ENCODE data around the gene CCDC183.
"Not testable (repeated sequence)": the region's sequence is repeated elsewhere in the genome, so short reads cannot be mapped to it uniquely, and the experiment has no call there.

CCDC183 gene

DNA sequence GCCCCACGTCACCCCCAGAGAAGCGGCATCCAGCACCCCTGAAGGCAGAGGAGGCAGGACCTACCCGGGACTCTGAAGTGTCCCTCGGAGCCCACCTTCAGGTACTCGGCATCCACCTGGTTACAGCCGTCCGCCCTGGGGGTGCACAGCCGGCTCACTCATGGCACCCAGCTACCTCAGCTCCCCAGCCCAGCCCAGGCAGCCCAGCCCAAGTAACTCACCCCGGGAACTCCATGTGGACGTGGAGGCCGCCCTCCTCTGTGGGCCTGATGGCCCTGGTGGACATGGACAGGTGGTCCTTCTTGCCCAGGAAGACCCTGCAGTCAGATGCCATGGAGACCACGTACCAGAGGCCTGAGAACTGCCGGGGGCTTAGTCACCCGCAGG, 32.5 kb upstream of the CCDC183 start:
- H3K4me1 Mint-ChIP-seq, result peaks cover 7% of the 10 kb centered on the region
- no peak overlapping the region for H3K27ac Mint-ChIP-seq (ENCODE audit: low read depth)
- H3K36me3 Mint-ChIP-seq (ENCODE audit: insufficient read depth), result no peaks in the 10 kb centered on the region
- no peak overlapping the region for H3K4me3 Mint-ChIP-seq
- no peaks in the 10 kb centered on the region for H3K9me3 Mint-ChIP-seq
- ATAC-seq (replicated peaks; ENCODE audit: extremely low read depth, poor library complexity, severe bottlenecking) (no peak), DNase-seq (ENCODE audit: low spot score in 2 of 2) (no peak)
- H3K27me3 Mint-ChIP-seq, result peaks cover 8% of the 10 kb centered on the region

DNA sequence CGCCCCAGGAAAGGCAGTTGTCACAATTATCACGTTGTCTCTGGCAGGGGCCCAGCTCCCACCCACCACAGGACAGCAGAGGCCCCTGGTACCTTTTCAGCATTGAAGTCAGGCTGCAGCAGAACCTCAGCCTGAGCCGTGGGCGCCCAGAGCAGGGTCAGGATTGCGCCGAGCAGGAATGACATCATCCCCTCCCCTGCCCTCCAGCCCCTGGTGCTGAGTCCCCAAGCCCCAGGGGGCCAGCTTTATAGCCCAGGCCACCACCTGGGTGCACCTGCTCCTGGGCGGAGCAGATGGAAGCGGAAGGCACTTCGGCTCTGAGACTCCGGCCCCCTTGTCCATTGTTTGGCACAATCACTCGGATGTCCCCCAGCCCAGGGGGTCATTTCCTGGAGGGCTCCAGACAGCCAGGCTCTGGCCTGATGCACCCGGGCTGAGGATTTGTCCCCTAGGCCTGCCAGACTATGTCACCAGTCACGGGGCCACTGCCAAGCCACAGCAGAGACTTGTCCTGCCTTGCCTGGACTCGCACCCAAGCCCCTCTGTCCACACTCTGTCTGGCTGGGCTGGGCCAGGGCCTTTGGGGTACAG, 31.7 kb upstream of the CCDC183 start, which contains the start of gene LCN15:
TSS of gene LCN15 (minus strand) at position 218 of the 591 bp plus-strand sequence. CDS start at position 188, 30 bp downstream.
- Mint-ChIP-seq H3K27ac (ENCODE audit: low read depth) (no peak within 1 kb of the TSS), H3K36me3 (ENCODE audit: insufficient read depth) (no peaks in the 10 kb centered on the region), H3K4me3 (no peak within 1 kb of the TSS), H3K4me1 (peaks cover 7% of the 10 kb centered on the region), H3K9me3 (no peaks in the 10 kb centered on the region), H3K27me3 (peaks cover 8% of the 10 kb centered on the region)
- no peak for DNase-seq (ENCODE audit: low spot score in 2 of 2)
- ATAC-seq (replicated peaks; ENCODE audit: extremely low read depth, poor library complexity, severe bottlenecking), result no peak

DNA sequence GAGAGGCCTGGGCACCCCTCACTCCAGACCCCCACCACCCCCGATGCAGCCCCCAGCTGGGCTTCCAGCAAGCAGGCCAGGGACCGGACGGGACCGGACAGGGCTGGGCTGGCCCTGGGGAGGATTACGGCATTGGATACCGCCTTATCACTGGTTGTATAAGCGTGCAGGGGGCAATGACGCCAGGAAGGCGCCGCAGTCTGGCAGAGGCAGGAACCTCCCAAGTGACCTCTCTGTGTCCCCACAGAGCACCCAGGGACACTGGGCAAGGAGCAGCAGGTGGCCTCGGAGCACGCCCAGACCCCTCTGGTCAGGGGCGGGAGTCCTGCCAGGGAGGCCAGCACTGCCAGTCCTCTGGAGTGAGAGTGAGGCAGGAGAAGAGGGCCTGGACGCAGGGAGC, 31.1 kb upstream of the CCDC183 start:
- Mint-ChIP-seq H3K4me1 (peaks cover 7% of the 10 kb centered on the region), H3K4me3 (no peak overlapping the region), H3K36me3 (ENCODE audit: insufficient read depth) (peaks cover 1% of the 10 kb centered on the region), H3K27me3 (peaks cover 8% of the 10 kb centered on the region), H3K27ac (ENCODE audit: low read depth) (no peak overlapping the region), H3K9me3 (no peaks in the 10 kb centered on the region)
- no peak for ATAC-seq (replicated peaks; ENCODE audit: extremely low read depth, poor library complexity, severe bottlenecking)
- no peak for DNase-seq (ENCODE audit: low spot score in 2 of 2)

GRCh38 chr9:136765745-136766409, 30.3 kb upstream of the CCDC183 start:
- H3K4me3 Mint-ChIP-seq; H3K27ac Mint-ChIP-seq (ENCODE audit: low read depth); ATAC-seq (replicated peaks; ENCODE audit: extremely low read depth, poor library complexity, severe bottlenecking): not testable (repeated sequence)

DNA sequence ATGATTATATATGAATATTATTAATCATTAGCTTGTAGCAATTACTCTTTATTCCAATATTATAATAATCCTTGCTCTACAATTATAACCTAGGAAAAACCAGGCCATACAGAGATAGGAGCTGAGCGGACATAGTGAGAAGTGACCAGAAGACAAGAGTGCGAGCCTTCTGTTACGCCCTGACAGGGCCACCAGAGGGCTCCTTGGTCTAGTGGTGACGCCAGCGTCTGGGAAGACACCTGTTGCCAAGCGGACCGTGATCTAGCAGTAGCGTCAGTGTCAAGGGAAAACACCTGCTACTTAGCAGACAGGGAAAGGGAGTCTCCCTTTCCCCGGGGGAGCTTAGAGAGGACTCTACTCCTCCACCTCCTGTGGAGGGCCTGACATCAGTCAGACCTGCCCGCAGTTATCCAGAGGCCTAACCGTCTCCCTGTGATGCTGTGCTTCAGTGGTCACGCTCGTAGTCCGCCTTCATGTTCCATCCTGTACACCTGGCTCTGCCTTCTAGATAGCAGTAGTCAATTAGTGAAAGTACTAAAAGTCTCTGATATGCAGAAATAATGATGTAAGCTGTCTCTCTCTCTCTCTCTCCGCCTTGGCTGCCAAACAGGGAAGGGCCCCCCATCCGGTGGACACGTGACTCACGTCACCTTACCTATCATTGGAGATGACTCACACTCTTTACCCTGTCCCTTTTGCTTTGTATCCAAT, 29.6 kb upstream of the CCDC183 start:
- H3K27ac Mint-ChIP-seq (ENCODE audit: low read depth), result peak overlapping the region; percentile 3
- H3K4me3 Mint-ChIP-seq; ATAC-seq (replicated peaks; ENCODE audit: extremely low read depth, poor library complexity, severe bottlenecking); H3K4me1 Mint-ChIP-seq; DNase-seq (ENCODE audit: low spot score in 2 of 2); H3K36me3 Mint-ChIP-seq (ENCODE audit: insufficient read depth); H3K27me3 Mint-ChIP-seq; H3K9me3 Mint-ChIP-seq: not testable (repeated sequence)

More at GRCh38 chr9:136765745-136766409, 30.3 kb upstream of the CCDC183 start:
- H3K4me1 Mint-ChIP-seq; H3K9me3 Mint-ChIP-seq; H3K36me3 Mint-ChIP-seq (ENCODE audit: insufficient read depth); DNase-seq (ENCODE audit: low spot score in 2 of 2); H3K27me3 Mint-ChIP-seq: not testable (repeated sequence)

DNA sequence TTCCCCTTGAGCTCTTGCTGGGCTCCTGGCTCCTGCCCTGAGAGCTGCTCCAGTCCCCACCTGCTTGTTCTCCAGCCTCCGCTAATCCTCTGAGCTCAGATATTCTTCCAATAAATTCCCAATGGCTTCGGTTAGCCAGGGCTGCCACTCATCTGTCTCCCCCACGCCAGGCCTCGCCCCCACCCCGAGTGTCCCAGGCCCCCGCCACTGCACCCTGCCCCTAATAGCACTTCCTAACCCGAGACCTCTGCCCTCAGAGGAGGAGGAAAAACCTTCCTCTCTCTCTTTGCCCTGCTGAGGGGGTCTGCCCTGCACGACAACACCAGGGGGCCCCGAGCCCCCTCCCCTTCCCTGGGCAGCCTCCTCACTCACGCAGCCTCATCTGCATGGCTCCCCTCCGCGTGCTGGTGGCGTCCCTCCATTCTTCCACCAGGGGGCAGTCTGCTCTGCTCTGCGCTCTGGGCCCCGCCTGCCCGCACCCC, 26.4 kb upstream of the CCDC183 start:
- no peaks in the 10 kb centered on the region for H3K9me3 Mint-ChIP-seq
- no peak overlapping the region for H3K27ac Mint-ChIP-seq (ENCODE audit: low read depth)
- H3K36me3 Mint-ChIP-seq (ENCODE audit: insufficient read depth), result peaks cover 1% of the 10 kb centered on the region
- no peak for DNase-seq (ENCODE audit: low spot score in 2 of 2)
- peak; percentile 58 for ATAC-seq (replicated peaks; ENCODE audit: extremely low read depth, poor library complexity, severe bottlenecking)
- no peak overlapping the region for H3K4me3 Mint-ChIP-seq
- H3K4me1 Mint-ChIP-seq, result peaks cover 14% of the 10 kb centered on the region
- H3K27me3 Mint-ChIP-seq, result peaks cover 20% of the 10 kb centered on the region

- Mint-ChIP-seq H3K27ac (ENCODE audit: low read depth) (no peak overlapping the region), H3K27me3 (peaks cover 36% of the 10 kb centered on the region), H3K4me3 (no peak overlapping the region), H3K9me3 (no peaks in the 10 kb centered on the region), H3K36me3 (ENCODE audit: insufficient read depth) (peaks cover 1% of the 10 kb centered on the region), H3K4me1 (peaks cover 9% of the 10 kb centered on the region)
- no peak for DNase-seq (ENCODE audit: low spot score in 2 of 2)
- no peak for ATAC-seq (replicated peaks; ENCODE audit: extremely low read depth, poor library complexity, severe bottlenecking)
Observed at GRCh38 chr9:136771907-136772415, 24.2 kb upstream of the CCDC183 start.

DNA sequence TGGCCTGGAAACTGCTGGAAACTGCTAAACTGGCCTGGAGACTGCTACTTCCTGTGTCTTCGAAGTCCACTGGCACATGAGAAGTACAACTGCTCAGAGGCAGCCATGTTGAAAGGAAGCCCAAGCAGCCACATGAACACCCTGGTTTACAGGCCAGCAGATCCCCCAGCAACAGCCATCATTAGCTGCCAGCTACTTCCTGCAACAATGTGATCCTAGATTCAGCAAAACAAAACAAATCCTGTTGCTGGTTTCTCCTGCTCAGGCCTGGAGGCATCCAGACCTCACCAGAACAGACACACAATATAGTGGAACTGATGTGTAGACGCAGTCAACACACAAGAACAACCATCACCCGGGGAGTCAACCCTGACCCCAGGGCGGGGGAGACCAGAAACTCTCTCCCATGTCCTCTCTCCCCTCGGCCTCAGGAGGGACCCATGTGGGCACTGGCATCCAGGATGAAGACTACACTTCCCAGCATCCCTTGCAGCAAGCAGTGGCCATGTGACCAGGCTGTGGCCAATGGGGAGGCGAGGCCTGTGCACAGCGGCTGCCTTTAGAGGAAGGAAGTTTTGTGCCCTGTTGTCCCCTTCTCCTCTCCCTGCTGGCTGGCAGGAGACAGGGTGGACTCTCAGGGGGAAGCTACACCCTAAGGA, 22.6 kb upstream of the CCDC183 start:
- peaks cover 43% of the 10 kb centered on the region for H3K27me3 Mint-ChIP-seq
- ATAC-seq (replicated peaks; ENCODE audit: extremely low read depth, poor library complexity, severe bottlenecking) (no peak), DNase-seq (ENCODE audit: low spot score in 2 of 2) (no peak)
- H3K4me1 Mint-ChIP-seq, result peaks cover 6% of the 10 kb centered on the region
- H3K36me3 Mint-ChIP-seq (ENCODE audit: insufficient read depth), result peaks cover 1% of the 10 kb centered on the region
- H3K4me3 Mint-ChIP-seq, result no peak overlapping the region
- H3K9me3 Mint-ChIP-seq, result no peaks in the 10 kb centered on the region
- no peak overlapping the region for H3K27ac Mint-ChIP-seq (ENCODE audit: low read depth)

DNA sequence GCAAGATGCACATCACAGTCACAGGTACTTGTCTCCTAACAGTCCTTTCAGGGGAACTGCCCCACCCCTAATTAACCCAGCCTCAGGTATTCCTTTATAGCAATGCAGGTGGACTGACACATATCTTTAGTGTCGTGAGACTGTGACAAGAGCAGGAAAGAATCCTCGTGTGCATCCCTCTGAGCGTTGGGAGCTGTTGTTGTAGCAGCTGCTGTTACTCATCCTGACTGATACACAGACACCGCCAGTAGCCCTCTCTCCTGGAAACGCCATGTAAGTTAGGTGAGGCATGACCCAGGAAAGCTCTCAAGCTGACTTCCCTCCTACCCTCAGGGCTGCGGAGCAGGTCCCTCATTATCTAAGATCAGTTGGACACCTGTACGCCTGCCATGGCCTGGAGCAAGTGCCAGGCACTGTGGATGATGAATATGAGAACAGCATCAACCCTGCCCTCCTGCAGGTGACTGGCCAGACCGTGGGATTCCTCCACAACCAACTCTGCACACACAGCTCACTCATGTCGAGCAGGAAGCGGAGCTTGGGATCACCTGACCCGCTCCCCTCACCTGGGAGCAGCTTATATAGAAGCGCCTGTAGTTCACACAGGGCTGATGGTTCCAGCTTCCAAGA, 21.6 kb upstream of the CCDC183 start:
- Mint-ChIP-seq H3K9me3 (no peaks in the 10 kb centered on the region), H3K27me3 (peaks cover 54% of the 10 kb centered on the region), H3K36me3 (ENCODE audit: insufficient read depth) (peaks cover 1% of the 10 kb centered on the region), H3K27ac (ENCODE audit: low read depth) (no peak overlapping the region), H3K4me3 (no peak overlapping the region), H3K4me1 (peaks cover 6% of the 10 kb centered on the region)
- ATAC-seq (replicated peaks; ENCODE audit: extremely low read depth, poor library complexity, severe bottlenecking), result no peak
- DNase-seq (ENCODE audit: low spot score in 2 of 2), result no peak

- H3K4me3 Mint-ChIP-seq, result no peak overlapping the region
- DNase-seq (ENCODE audit: low spot score in 2 of 2) (no peak), ATAC-seq (replicated peaks; ENCODE audit: extremely low read depth, poor library complexity, severe bottlenecking) (no peak)
- peaks cover 59% of the 10 kb centered on the region for H3K27me3 Mint-ChIP-seq
- H3K36me3 Mint-ChIP-seq (ENCODE audit: insufficient read depth), result no peaks in the 10 kb centered on the region
- no peaks in the 10 kb centered on the region for H3K9me3 Mint-ChIP-seq
- no peak overlapping the region for H3K27ac Mint-ChIP-seq (ENCODE audit: low read depth)
- H3K4me1 Mint-ChIP-seq, result peaks cover 6% of the 10 kb centered on the region
Observed at GRCh38 chr9:136775191-136775590, 20.9 kb upstream of the CCDC183 start.

DNA sequence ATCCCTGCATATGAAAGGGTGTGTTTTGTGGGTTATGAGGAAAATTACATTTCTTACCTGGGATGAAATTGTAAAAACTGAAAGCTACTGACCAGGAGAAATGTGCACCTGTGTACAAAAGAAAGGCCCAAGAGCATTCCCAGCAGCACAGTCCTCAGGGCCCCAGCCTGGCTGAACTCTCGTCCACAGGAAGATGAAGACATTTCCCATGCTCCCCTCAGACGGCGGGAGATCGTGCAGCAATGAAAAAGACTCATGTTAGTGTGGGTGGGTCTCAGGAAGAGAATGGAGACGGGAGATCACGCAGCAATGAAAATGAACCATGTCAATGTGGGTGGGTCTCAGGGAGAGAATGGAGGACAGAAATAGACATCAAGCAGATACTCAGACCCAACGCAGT, 19.2 kb upstream of the CCDC183 start:
- peaks cover 59% of the 10 kb centered on the region for H3K27me3 Mint-ChIP-seq
- DNase-seq (ENCODE audit: low spot score in 2 of 2) (no peak), ATAC-seq (replicated peaks; ENCODE audit: extremely low read depth, poor library complexity, severe bottlenecking) (no peak)
- H3K9me3 Mint-ChIP-seq, result no peaks in the 10 kb centered on the region
- no peak overlapping the region for H3K4me3 Mint-ChIP-seq
- no peak overlapping the region for H3K27ac Mint-ChIP-seq (ENCODE audit: low read depth)
- no peaks in the 10 kb centered on the region for H3K36me3 Mint-ChIP-seq (ENCODE audit: insufficient read depth)
- H3K4me1 Mint-ChIP-seq, result peaks cover 6% of the 10 kb centered on the region

GRCh38 chr9:136777359-136777758, 18.8 kb upstream of the CCDC183 start:
- ATAC-seq (replicated peaks; ENCODE audit: extremely low read depth, poor library complexity, severe bottlenecking) (no peak), DNase-seq (ENCODE audit: low spot score in 2 of 2) (no peak)
- H3K27me3 Mint-ChIP-seq, result peaks cover 59% of the 10 kb centered on the region
- H3K27ac Mint-ChIP-seq (ENCODE audit: low read depth), result no peak overlapping the region
- no peaks in the 10 kb centered on the region for H3K36me3 Mint-ChIP-seq (ENCODE audit: insufficient read depth)
- H3K4me3 Mint-ChIP-seq, result no peak overlapping the region
- peaks cover 6% of the 10 kb centered on the region for H3K4me1 Mint-ChIP-seq
- no peaks in the 10 kb centered on the region for H3K9me3 Mint-ChIP-seq
